ENCODE measurements around the gene SLC25A18. TPM values are rescaled to one million over a fixed set of nuclear protein-coding genes. Genes with fewer than 3 reads are reported as not detected.

Gene SLC25A18
- total and polyA plus RNA-seq, 10 of the 15 experiments (the other 5 are each of a cell fraction or from before 2014, with no cell fraction given), result 0.03 to 0.09 TPM; not detected in 8

GRCh38 chr22:17601031-17601430 is 37.7 kb downstream of the SLC25A18 start:
- POLR2A ChIA-PET, result interaction anchor here (0.6 kb wide), 1 partner anchor 57 kb away, joined by 3 read pairs; no protein-coding TSS in a partner anchor
- H4K20me1 ChIP-seq (ENCODE audit: control insufficient read depth, insufficient read depth), result no peaks in the 10 kb centered on the region

More at GRCh38 chr22:17601031-17601430, 37.7 kb downstream of the SLC25A18 start:
- ChIA-PET RAD21 (ENCODE audit: unreplicated experiment) (interaction anchor here (1.2 kb wide), 1 partner anchor 21 kb away, joined by 3 read pairs; no protein-coding TSS in a partner anchor), SMC1A (ENCODE audit: uncharacterized antibody, unreplicated experiment) (interaction anchor here (0.6 kb wide), 1 partner anchor 373 kb away, joined by 3 read pairs; no protein-coding TSS in a partner anchor), CTCF (interaction anchor here (0.9 kb wide), 1 partner anchor 200 kb away, joined by 3 read pairs; no protein-coding TSS in a partner anchor)
- intact Hi-C loops (cut with micrococcal nuclease; ENCODE audit: unreplicated experiment) (no loop called here), in situ Hi-C loops (cut with MboI) (no loop called here)
- Histone ChIP-seq H3K27ac (ENCODE audit: control insufficient read depth, insufficient read depth) (no peak overlapping the region), H3K9me3 (replicated peaks; ENCODE audit: control insufficient read depth, insufficient read depth, low read length) (peaks cover 6% of the 10 kb centered on the region; the same call in 2 of the 3 replicates), H3K9ac (ENCODE audit: control insufficient read depth, insufficient read depth, low read length) (no peak overlapping the region), H3K4me1 (ENCODE audit: control insufficient read depth, insufficient read depth, low read length) (peaks cover 3% of the 10 kb centered on the region; the same call in 1 of the 2 replicates), H3K36me3 (ENCODE audit: control insufficient read depth in 2 of 2, insufficient read depth in 2 of 2, low read length in 1 of 2) (peaks cover 5 to 20% of the 10 kb centered on the region in 2 experiments), H3K4me2 (ENCODE audit: control insufficient read depth, insufficient read depth) (no peak overlapping the region), H3K4me3 (no peak overlapping the region), H3K27me3 (replicated peaks in 1 of 2; ENCODE audit: control insufficient read depth in 2 of 2, insufficient read depth in 2 of 2, low read length in 1 of 2) (no peaks in the 10 kb centered on the region), H2AFZ (ENCODE audit: control insufficient read depth, low read depth, low read length) (no peak overlapping the region), H3K79me2 (ENCODE audit: control insufficient read depth, insufficient read depth, low read length) (no peaks in the 10 kb centered on the region)
- ATAC-seq (no peak), DNase-seq (ENCODE audit: low read depth, low spot score) (no peak), FAIRE-seq (no peak)
- BruUV-seq (replicated peaks), result no TSS peak
- WGBS (ENCODE audit: insufficient coverage, insufficient replicate concordance, low lambda C conversion rate, missing lambda C conversion rate), result 98% methylated on average over 3 of the region's 3 CpGs
- no peak for TF ChIP-seq CHD2 (IDR thresholded peaks at IDR 0.05; ENCODE audit: borderline replicate concordance, low read depth, low read length)
- TF ChIP-seq NRF1 (conservative IDR thresholded peaks at IDR 0.05; ENCODE audit: low read depth, low read length), result no peak
- TF ChIP-seq, protein P1, sequence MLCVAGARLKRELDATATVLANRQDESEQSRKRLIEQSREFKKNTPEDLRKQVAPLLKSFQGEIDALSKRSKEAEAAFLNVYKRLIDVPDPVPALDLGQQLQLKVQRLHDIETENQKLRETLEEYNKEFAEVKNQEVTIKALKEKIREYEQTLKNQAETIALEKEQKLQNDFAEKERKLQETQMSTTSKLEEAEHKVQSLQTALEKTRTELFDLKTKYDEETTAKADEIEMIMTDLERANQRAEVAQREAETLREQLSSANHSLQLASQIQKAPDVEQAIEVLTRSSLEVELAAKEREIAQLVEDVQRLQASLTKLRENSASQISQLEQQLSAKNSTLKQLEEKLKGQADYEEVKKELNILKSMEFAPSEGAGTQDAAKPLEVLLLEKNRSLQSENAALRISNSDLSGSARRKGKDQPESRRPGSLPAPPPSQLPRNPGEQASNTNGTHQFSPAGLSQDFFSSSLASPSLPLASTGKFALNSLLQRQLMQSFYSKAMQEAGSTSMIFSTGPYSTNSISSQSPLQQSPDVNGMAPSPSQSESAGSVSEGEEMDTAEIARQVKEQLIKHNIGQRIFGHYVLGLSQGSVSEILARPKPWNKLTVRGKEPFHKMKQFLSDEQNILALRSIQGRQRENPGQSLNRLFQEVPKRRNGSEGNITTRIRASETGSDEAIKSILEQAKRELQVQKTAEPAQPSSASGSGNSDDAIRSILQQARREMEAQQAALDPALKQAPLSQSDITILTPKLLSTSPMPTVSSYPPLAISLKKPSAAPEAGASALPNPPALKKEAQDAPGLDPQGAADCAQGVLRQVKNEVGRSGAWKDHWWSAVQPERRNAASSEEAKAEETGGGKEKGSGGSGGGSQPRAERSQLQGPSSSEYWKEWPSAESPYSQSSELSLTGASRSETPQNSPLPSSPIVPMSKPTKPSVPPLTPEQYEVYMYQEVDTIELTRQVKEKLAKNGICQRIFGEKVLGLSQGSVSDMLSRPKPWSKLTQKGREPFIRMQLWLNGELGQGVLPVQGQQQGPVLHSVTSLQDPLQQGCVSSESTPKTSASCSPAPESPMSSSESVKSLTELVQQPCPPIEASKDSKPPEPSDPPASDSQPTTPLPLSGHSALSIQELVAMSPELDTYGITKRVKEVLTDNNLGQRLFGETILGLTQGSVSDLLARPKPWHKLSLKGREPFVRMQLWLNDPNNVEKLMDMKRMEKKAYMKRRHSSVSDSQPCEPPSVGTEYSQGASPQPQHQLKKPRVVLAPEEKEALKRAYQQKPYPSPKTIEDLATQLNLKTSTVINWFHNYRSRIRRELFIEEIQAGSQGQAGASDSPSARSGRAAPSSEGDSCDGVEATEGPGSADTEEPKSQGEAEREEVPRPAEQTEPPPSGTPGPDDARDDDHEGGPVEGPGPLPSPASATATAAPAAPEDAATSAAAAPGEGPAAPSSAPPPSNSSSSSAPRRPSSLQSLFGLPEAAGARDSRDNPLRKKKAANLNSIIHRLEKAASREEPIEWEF (IDR thresholded peaks at IDR 0.05; ENCODE audit: insufficient replicate concordance, low read depth, low read length), result no peak
- TF ChIP-seq KDM1A (IDR thresholded peaks at IDR 0.05; ENCODE audit: borderline replicate concordance), result no peak
